GM19455 (cell line): ENCODE data around the gene EPHA5.
"Not testable (repeated sequence)": the region's sequence is repeated elsewhere in the genome, so short reads cannot be mapped to it uniquely, and the experiment has no call there.

Experiments used
- ATAC-seq: cut with Tn5 transposase; IDR thresholded peaks from one replicate; pipeline ENCODE4 v1.9.1; 2021; ENCODE audit not compliant: unreplicated experiment

Gene EPHA5

GRCh38 chr4:65386927-65387326 lies 283.4 kb downstream of the EPHA5 start:
- ATAC-seq, result no peak

- no peak for ATAC-seq
Measured at GRCh38 chr4:65383589-65384305, 286.5 kb downstream of the EPHA5 start.

- ATAC-seq, result no peak
Measured at GRCh38 chr4:65381648-65382047, 288.6 kb downstream of the EPHA5 start.

GRCh38 chr4:65370709-65371108 lies 299.6 kb downstream of the EPHA5 start:
- no peak for ATAC-seq

- ATAC-seq, result no peak
Measured at GRCh38 chr4:65367306-65367705, 303.0 kb downstream of the EPHA5 start.

GRCh38 chr4:65358914-65359313 lies 311.4 kb downstream of the EPHA5 start:
- ATAC-seq, result no peak

- no peak for ATAC-seq
Measured at GRCh38 chr4:65353098-65353497, 317.2 kb downstream of the EPHA5 start.

GRCh38 chr4:65344278-65344825 lies 325.9 kb downstream of the EPHA5 start:
- no peak for ATAC-seq

GRCh38 chr4:65343342-65343741 lies 326.9 kb downstream of the EPHA5 start:
- ATAC-seq, result no peak

GRCh38 chr4:65341557-65341956 lies 328.7 kb downstream of the EPHA5 start:
- ATAC-seq, result no peak

- ATAC-seq, result no peak
Measured at GRCh38 chr4:65340382-65341109, 329.7 kb downstream of the EPHA5 start.

GRCh38 chr4:65337371-65337770 lies 332.9 kb downstream of the EPHA5 start:
- no peak for ATAC-seq

- no peak for ATAC-seq
Measured at GRCh38 chr4:65336465-65336864, 333.8 kb downstream of the EPHA5 start.

- no peak for ATAC-seq
Measured at GRCh38 chr4:65316534-65316933, 353.8 kb downstream of the EPHA5 start.

- no peak for ATAC-seq
Measured at GRCh38 chr4:65311120-65311519, 359.2 kb downstream of the EPHA5 start.

- ATAC-seq, result no peak
Measured at GRCh38 chr4:65310586-65310985, 359.7 kb downstream of the EPHA5 start.

- ATAC-seq, result not testable (repeated sequence)
Measured at GRCh38 chr4:65308626-65309025, 361.7 kb downstream of the EPHA5 start.

GRCh38 chr4:65302145-65302544 lies 368.1 kb downstream of the EPHA5 start:
- no peak for ATAC-seq

GRCh38 chr4:65296246-65296645 lies 374.0 kb downstream of the EPHA5 start:
- ATAC-seq, result no peak

GRCh38 chr4:65287071-65287470 lies 383.2 kb downstream of the EPHA5 start:
- no peak for ATAC-seq
